HepG2 (cell line): ENCODE results near the gene RRBP1. TPM values are rescaled to one million over a fixed set of nuclear protein-coding genes. Genes with fewer than 3 reads are reported as not detected.
A peak's percentile ranks its signal among the peaks of the same experiment; 100 is the strongest.

Experiments used
- AHDC1 ChIP-seq: sonication (generic); formaldehyde crosslinking; IDR thresholded peaks from 2 replicates; pipeline ENCODE4 v1.5.1; 2020; ENCODE audit warnings: mild to moderate bottlenecking, missing genetic modification reagents, borderline replicate concordance
- GMEB1 ChIP-seq: sonication (generic); formaldehyde crosslinking; IDR thresholded peaks from 2 replicates; pipeline ENCODE4 v1.5.1; 2020; ENCODE audit warnings: missing genetic modification reagents, mild to moderate bottlenecking, borderline replicate concordance
- HMGXB3 ChIP-seq: sonication (generic); formaldehyde crosslinking; IDR thresholded peaks from 2 replicates; pipeline ENCODE4 v1.4.0; 2020; ENCODE audit warnings: missing genetic modification reagents, borderline replicate concordance
- HNF1A ChIP-seq, 2 experiments: sonication (generic) in 1 of 2; formaldehyde crosslinking in 1 of 2; IDR thresholded peaks; 2 replicates each; pipeline versions ENCODE4 v1.4.0 to v1.6.1; 2016 to 2020; ENCODE audit warnings: borderline replicate concordance in 1 of 2, low read depth in 1 of 2, mild to moderate bottlenecking in 1 of 2, missing genetic modification reagents in 1 of 2
- NFE2L1 ChIP-seq: sonication (generic); formaldehyde crosslinking; IDR thresholded peaks from 2 replicates; pipeline ENCODE4 v1.4.0; 2020; ENCODE audit warnings: missing genetic modification reagents, mild to moderate bottlenecking, borderline replicate concordance
- SRSF9 ChIP-seq: fragments of 200-400 bp; formaldehyde crosslinking; IDR thresholded peaks from 2 replicates; pipeline ENCODE4 v1.6.1; 2018; ENCODE audit warnings: borderline replicate concordance, mild to moderate bottlenecking, low read depth, low read length; ENCODE audit not compliant: insufficient read depth, poor library complexity, severe bottlenecking
- ZBTB49 ChIP-seq: sonication (generic); formaldehyde crosslinking; IDR thresholded peaks from 2 replicates; pipeline ENCODE4 v1.4.0; 2020; ENCODE audit warnings: missing genetic modification reagents, borderline replicate concordance
- ZNF616 ChIP-seq: sonication (generic); formaldehyde crosslinking; IDR thresholded peaks from 2 replicates; pipeline ENCODE4 v1.5.0; 2020; ENCODE audit warnings: low read depth, mild to moderate bottlenecking, missing genetic modification reagents
- polyA plus RNA-seq, 8 experiments: library from polyadenylated mRNA; depleted of rRNA in 3 of 8; stranded (reverse) in 7 of 8; unstranded in 1 of 8; fragments of >200 nt; fragmentation: Illumina TruSeq in 4 of 8; extraction: Trizol in 4 of 8; gene quantifications; 2 replicates each; pipeline versions ENCODE4 v1.2.1 to v1.2.3, GENCODE V29; 2011 to 2016; ENCODE audit warnings: low read depth in 4 of 8, missing spikeins in 1 of 8, mixed read lengths in 1 of 8; ENCODE audit not compliant: insufficient read depth in 1 of 8
- total RNA-seq, 5 experiments: library from RNA; depleted of rRNA; stranded (reverse); fragments of >200 nt; fragmentation: Illumina TruSeq; extraction: Trizol; gene quantifications; 2 replicates each; pipeline ENCODE4 v1.2.3, GENCODE V29; 2016; ENCODE audit warnings: low read depth in 1 of 5

RRBP1 gene
- total and polyA plus RNA-seq, 2 of the 13 experiments (the other 11 are each of a cell fraction or from before 2014, with no cell fraction given) = 150 to 222 TPM

- TF ChIP-seq SRSF9 (no peak), ZBTB49 (CRISPR knock-in tag) (peak; percentile 5; the same call in 1 of the 2 replicates), AHDC1 (peak; percentile 61; the same call in 1 of the 2 replicates), NFE2L1 (CRISPR knock-in tag) (no peak), GMEB1 (CRISPR knock-in tag) (no peak), ZNF616 (no peak), HMGXB3 (CRISPR knock-in tag) (no peak), HNF1A (IDR thresholded peaks at IDR 0.05; ENCODE audit: low read depth) (no peak; the same call in 1 of the 2 replicates), HNF1A (CRISPR knock-in tag; IDR thresholded peaks at IDR 0.05; ENCODE audit: borderline replicate concordance) (no peak)
These were observed 802 bp upstream of the RRBP1 start (continued) for GRCh38 chr20:17682889-17683198.
